IPS-15b (cell line): ENCODE data around the gene ILDR1.

ENCODE experiments used
- H3K27me3 ChIP-seq: one replicate; pipeline ENCODE4 v1.6.1; 2013; ENCODE audit warnings: low read length; ENCODE audit not compliant: control insufficient read depth, insufficient read depth
- H3K36me3 ChIP-seq: one replicate; pipeline ENCODE4 v1.6.1; 2013; ENCODE audit warnings: low read length; ENCODE audit not compliant: control insufficient read depth, insufficient read depth
- H3K4me1 ChIP-seq: one replicate; pipeline ENCODE4 v1.6.1; 2013; ENCODE audit warnings: mild to moderate bottlenecking, low read length; ENCODE audit not compliant: control insufficient read depth, insufficient read depth
- H3K4me3 ChIP-seq: one replicate; pipeline ENCODE4 v1.5.1; 2013; ENCODE audit warnings: low read depth, low read length
- H3K9ac ChIP-seq: one replicate; pipeline ENCODE4 v1.6.1; 2013; ENCODE audit warnings: low read depth, mild to moderate bottlenecking, low read length
- H3K9me3 ChIP-seq: one replicate; pipeline ENCODE4 v1.6.1; 2013; ENCODE audit warnings: mild to moderate bottlenecking, low read length; ENCODE audit not compliant: control insufficient read depth, insufficient read depth

The ILDR1 gene

GRCh38 chr3:121988146-121988545 lies 33.9 kb downstream of the ILDR1 start:
- Histone ChIP-seq H3K9ac (no peak overlapping the region), H3K36me3 (no peaks in the 10 kb centered on the region), H3K4me3 (no peak overlapping the region), H3K4me1 (no peaks in the 10 kb centered on the region), H3K9me3 (no peaks in the 10 kb centered on the region), H3K27me3 (no peaks in the 10 kb centered on the region)

- Histone ChIP-seq H3K27me3 (no peaks in the 10 kb centered on the region), H3K4me1 (no peaks in the 10 kb centered on the region), H3K9me3 (no peaks in the 10 kb centered on the region), H3K4me3 (no peak overlapping the region), H3K36me3 (no peaks in the 10 kb centered on the region), H3K9ac (no peak overlapping the region)
Observed at GRCh38 chr3:121985846-121986245, 36.2 kb downstream of the ILDR1 start.

DNA sequence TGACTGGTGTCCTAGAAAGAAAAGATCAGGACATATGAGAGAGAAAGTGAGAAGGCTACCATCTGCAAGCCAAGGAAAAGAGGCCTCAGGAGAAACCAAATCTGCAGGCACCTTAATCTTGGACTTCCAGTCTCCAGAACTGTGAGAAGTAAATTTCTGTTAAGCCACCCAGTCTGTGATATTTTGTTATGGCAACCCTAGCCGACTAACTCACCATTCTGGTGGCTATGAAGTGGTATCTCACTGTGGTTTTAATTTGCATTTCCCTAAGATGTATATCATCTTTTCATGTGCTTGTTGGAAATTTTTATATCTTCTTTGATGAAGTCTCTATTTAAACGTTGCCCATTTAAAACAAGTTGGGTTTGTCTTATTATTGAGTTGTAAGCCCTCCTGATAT lies 40.6 kb downstream of the ILDR1 start:
- no peaks in the 10 kb centered on the region for H3K27me3 ChIP-seq
- no peak overlapping the region for H3K9ac ChIP-seq

GRCh38 chr3:121980450-121980796 lies 41.6 kb downstream of the ILDR1 start:
- Histone ChIP-seq H3K36me3 (no peaks in the 10 kb centered on the region), H3K4me1 (no peaks in the 10 kb centered on the region), H3K9ac (no peak overlapping the region), H3K9me3 (no peaks in the 10 kb centered on the region), H3K27me3 (no peaks in the 10 kb centered on the region), H3K4me3 (no peak overlapping the region)

More for the DNA sequence above, 40.6 kb downstream of the ILDR1 start:
- H3K4me3 ChIP-seq = no peak overlapping the region
- no peaks in the 10 kb centered on the region for H3K4me1 ChIP-seq
- no peaks in the 10 kb centered on the region for H3K9me3 ChIP-seq
- no peaks in the 10 kb centered on the region for H3K36me3 ChIP-seq

GRCh38 chr3:121979734-121980449 lies 42.2 kb downstream of the ILDR1 start:
- Histone ChIP-seq H3K27me3 (no peaks in the 10 kb centered on the region), H3K4me3 (no peak overlapping the region), H3K9me3 (no peaks in the 10 kb centered on the region), H3K36me3 (no peaks in the 10 kb centered on the region), H3K9ac (no peak overlapping the region), H3K4me1 (no peaks in the 10 kb centered on the region)

- H3K9ac ChIP-seq = no peak overlapping the region
- no peaks in the 10 kb centered on the region for H3K36me3 ChIP-seq
- no peak overlapping the region for H3K4me3 ChIP-seq
- H3K4me1 ChIP-seq = no peaks in the 10 kb centered on the region
- H3K9me3 ChIP-seq = no peaks in the 10 kb centered on the region
- H3K27me3 ChIP-seq = no peaks in the 10 kb centered on the region
Observed at GRCh38 chr3:121979246-121979645, 42.8 kb downstream of the ILDR1 start.

DNA sequence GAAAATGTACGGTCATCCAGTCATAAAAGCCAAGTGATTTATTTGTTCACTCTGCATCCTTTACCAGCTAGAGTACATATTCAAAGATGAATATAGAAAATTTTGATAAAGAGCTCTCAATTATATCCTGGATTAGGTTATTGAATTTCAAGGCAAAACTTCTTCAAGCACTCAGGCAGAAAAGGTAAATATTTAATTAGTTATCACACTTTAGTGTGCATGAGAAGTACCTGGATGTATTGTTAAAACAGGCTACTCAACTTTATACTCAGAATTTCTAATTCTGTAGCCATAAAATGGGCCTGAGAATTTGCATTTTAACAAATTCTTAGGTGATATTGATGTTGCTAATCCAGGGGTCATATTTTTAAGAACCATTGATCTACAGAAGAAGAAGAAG lies 45.3 kb downstream of the ILDR1 start:
- Histone ChIP-seq H3K27me3 (no peaks in the 10 kb centered on the region), H3K4me3 (no peak overlapping the region), H3K9me3 (no peaks in the 10 kb centered on the region), H3K36me3 (no peaks in the 10 kb centered on the region), H3K4me1 (no peaks in the 10 kb centered on the region), H3K9ac (no peak overlapping the region)

DNA sequence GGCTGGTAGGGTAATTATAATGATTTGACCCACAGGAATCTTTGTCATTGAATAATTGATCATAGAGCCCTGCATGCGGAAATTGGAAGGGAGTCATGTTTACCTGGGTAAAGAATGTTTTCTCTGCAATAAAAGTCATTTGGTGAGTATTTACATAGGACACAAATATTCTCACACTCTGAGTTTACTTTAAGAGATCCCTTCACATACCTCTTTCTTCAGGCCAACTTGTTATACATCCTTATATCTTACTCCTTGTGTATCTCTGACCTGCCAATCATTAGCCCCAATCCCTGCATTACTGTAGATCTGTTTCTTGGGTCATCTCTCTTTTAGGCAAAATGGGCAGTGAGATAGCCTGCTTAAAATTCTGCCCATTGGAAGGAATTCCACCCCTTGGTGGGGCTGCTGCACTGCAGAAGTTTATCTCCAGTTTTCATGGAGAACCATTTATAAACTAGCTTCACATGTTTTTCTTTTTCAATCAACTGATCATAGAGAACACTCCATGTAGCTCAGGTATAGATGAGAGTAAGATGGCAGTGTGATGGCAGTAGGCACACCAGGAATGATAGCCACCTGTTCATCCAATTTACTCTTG lies 46.2 kb downstream of the ILDR1 start:
- Histone ChIP-seq H3K36me3 (no peaks in the 10 kb centered on the region), H3K9me3 (no peaks in the 10 kb centered on the region), H3K4me1 (no peaks in the 10 kb centered on the region), H3K27me3 (no peaks in the 10 kb centered on the region), H3K9ac (no peak overlapping the region), H3K4me3 (no peak overlapping the region)

DNA sequence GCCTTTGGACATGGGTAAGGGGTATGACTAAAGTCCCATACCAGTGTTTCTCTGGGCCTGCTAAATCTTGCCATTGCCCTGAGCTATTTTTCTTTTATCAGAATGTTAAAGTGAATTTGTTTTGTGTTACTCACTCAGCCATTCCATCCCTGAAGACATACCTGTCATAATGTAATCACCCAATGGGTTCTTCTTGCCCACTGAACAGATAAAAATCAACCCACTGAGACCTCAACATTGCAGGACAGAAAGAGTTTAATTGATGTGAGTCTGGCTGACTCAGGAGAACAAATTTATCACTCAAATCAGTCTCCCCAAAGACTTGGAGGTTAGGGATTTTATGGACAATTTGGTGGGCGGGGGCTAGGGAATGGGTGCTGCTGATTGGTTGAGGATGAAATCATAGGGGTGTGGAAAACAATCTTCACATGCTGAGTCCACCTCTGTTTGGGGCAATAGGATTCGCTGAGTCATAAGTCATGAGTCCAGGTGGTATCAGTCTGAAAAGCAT lies 47.4 kb downstream of the ILDR1 start:
- H3K27me3 ChIP-seq = no peaks in the 10 kb centered on the region
- no peaks in the 10 kb centered on the region for H3K9me3 ChIP-seq
- H3K9ac ChIP-seq = no peak overlapping the region
- no peaks in the 10 kb centered on the region for H3K36me3 ChIP-seq
- H3K4me1 ChIP-seq = no peaks in the 10 kb centered on the region
- no peak overlapping the region for H3K4me3 ChIP-seq

DNA sequence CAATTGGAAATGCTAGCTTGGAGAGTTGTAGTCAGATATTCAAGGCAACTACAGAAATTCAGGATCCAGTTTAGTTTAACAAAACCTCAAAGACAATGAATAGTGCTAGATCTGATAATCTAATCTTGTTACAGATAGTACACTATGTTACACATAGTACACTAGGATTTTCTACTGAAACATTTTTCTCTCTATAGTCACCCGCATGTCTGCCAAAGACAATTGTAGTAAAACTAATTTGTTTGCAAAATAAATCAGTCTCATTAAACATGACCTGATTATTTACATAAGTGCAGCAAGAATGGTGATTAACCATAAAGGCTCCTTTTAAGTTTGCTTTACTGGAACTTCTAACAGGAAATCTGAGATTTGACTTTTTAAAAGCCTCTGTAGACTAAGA lies 52.0 kb downstream of the ILDR1 start:
- Histone ChIP-seq H3K9ac (no peak overlapping the region), H3K4me3 (no peak overlapping the region), H3K4me1 (no peaks in the 10 kb centered on the region), H3K27me3 (no peaks in the 10 kb centered on the region), H3K9me3 (no peaks in the 10 kb centered on the region), H3K36me3 (no peaks in the 10 kb centered on the region)

GRCh38 chr3:121969631-121970030 lies 52.4 kb downstream of the ILDR1 start:
- Histone ChIP-seq H3K4me1 (no peaks in the 10 kb centered on the region), H3K4me3 (no peak overlapping the region), H3K9ac (no peak overlapping the region), H3K9me3 (no peaks in the 10 kb centered on the region), H3K27me3 (no peaks in the 10 kb centered on the region), H3K36me3 (no peaks in the 10 kb centered on the region)

GRCh38 chr3:121963608-121964007 lies 58.4 kb downstream of the ILDR1 start:
- H3K36me3 ChIP-seq = no peaks in the 10 kb centered on the region
- H3K27me3 ChIP-seq = no peaks in the 10 kb centered on the region
- no peaks in the 10 kb centered on the region for H3K9me3 ChIP-seq
- no peak overlapping the region for H3K9ac ChIP-seq
- peaks cover 1% of the 10 kb centered on the region for H3K4me1 ChIP-seq
- H3K4me3 ChIP-seq = no peak overlapping the region
